ENCODE results near the gene GALNT10. TPM values are rescaled to one million over a fixed set of nuclear protein-coding genes. Genes with fewer than 3 reads are reported as not detected.

Gene GALNT10
- total and polyA plus RNA-seq, 10 of the 15 experiments (the other 5 are each of a cell fraction or from before 2014, with no cell fraction given) = 3.9 to 35.4 (median 15.5) TPM

DNA sequence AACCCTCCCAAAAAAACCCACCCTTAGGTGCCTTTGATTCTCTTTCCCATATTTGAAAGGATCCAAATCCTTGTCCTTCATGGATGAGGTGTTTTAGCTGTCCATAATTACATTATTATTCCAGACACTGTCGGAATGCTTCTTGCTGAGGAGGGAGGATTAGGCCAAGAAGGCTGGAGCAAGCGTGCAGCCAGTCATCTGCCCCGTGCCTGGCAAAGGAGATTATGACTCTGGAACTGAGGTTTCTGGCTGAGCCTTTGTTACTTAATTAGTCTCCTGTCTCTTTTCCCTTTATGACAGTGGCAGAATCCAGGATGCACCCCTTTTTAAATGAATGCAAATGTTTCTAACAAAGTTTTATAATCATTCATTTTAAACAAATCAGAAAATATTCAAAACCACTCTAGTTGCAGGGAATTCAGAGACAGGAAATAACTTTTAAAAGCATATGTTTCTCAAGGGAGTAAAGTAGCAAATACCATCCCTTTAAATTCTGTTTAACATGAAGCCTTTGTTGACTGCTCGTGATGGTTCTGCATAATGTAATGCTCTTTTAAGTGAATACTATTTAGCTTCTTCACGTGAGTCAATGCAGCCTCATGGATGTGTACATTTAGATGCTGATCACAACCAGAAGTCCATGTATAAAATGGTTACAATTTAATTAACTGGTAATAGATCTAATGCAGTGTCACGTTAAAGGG lies 69.8 kb downstream of the GALNT10 start:
- peaks cover 0 to 5% of the 10 kb centered on the region in 2 experiments; a peak in 2 of 4 replicates for H3K36me3 ChIP-seq (ENCODE audit: control insufficient read depth in 2 of 2, insufficient read depth in 2 of 2, low read length in 1 of 2)
- no peaks in the 10 kb centered on the region; the same call in 2 of the 3 replicates for H3K9me3 ChIP-seq (replicated peaks; ENCODE audit: control insufficient read depth, insufficient read depth, low read length)
- no peak for TF ChIP-seq BRCA1 (IDR thresholded peaks at IDR 0.05; ENCODE audit: low read depth, low read length)
- TF ChIP-seq ZSCAN29 (IDR thresholded peaks at IDR 0.05) = no peak
- no peak for TF ChIP-seq IKZF2 (IDR thresholded peaks at IDR 0.05)
- TF ChIP-seq LARP7 (IDR thresholded peaks at IDR 0.05) = no peak
- TF ChIP-seq FOS (IDR thresholded peaks at IDR 0.05; ENCODE audit: borderline replicate concordance, extremely low read depth, insufficient read length) = no peak
- FAIRE-seq = no peak
- WGBS (ENCODE audit: insufficient coverage, insufficient replicate concordance, low lambda C conversion rate, missing lambda C conversion rate) = 86% methylated on average over 6 of the region's 6 CpGs
- DNase-seq (ENCODE audit: low read depth, low spot score) = no peak
- H3K4me2 ChIP-seq (ENCODE audit: control insufficient read depth, insufficient read depth) = no peak overlapping the region
- H4K20me1 ChIP-seq (ENCODE audit: control insufficient read depth, insufficient read depth) = no peaks in the 10 kb centered on the region
- no peaks in the 10 kb centered on the region for H3K4me1 ChIP-seq (ENCODE audit: control insufficient read depth, insufficient read depth, low read length)
- H3K27me3 ChIP-seq (replicated peaks in 1 of 2; ENCODE audit: control insufficient read depth in 2 of 2, insufficient read depth in 2 of 2, low read length in 1 of 2) = no peaks in the 10 kb centered on the region
- no peak overlapping the region for H3K27ac ChIP-seq (ENCODE audit: control insufficient read depth, insufficient read depth)
- intact Hi-C loops (cut with micrococcal nuclease; ENCODE audit: unreplicated experiment) = no loop called here
- ChIA-PET POLR2A (no interaction called here), CTCF (interaction anchor here (1.2 kb wide), 1 partner anchor 208 kb away, joined by 4 read pairs; no protein-coding TSS in a partner anchor), SMC1A (ENCODE audit: uncharacterized antibody, unreplicated experiment) (no interaction called here), RAD21 (ENCODE audit: unreplicated experiment) (no interaction called here)
- H3K9ac ChIP-seq (ENCODE audit: control insufficient read depth, insufficient read depth, low read length) = no peak overlapping the region
- no peaks in the 10 kb centered on the region for H3K79me2 ChIP-seq (ENCODE audit: control insufficient read depth, insufficient read depth, low read length)
- no peak overlapping the region for H3K4me3 ChIP-seq
- no peak overlapping the region for H2AFZ ChIP-seq (ENCODE audit: control insufficient read depth, low read depth, low read length)
- no TSS peak for BruUV-seq (replicated peaks)
- in situ Hi-C loops (cut with MboI) = no loop called here
- no peak for ATAC-seq

DNA sequence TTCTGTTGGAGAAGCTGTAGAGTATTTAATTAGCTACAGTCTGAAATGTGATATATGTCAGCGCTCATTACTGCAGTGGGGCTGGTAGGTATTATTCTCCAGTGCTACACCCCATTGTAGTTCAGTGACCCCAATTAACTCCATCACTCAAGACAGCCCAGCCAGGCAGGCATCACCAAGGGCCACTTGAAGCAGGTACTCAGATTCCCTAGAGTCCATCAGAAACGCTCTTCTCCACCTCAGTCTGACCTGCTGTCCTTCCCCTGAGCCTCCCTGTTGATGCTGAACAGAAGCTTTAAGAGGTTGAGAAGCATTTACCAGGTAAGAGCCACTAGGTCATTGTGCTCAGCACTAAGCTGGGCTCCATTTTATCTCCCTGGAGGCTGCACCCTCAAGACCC lies 71.8 kb downstream of the GALNT10 start:
- no peaks in the 10 kb centered on the region; the same call in 2 of the 3 replicates for H3K9me3 ChIP-seq (replicated peaks; ENCODE audit: control insufficient read depth, insufficient read depth, low read length)
- H4K20me1 ChIP-seq (ENCODE audit: control insufficient read depth, insufficient read depth) = no peaks in the 10 kb centered on the region
- no peak overlapping the region for H3K4me3 ChIP-seq
- no peak for DNase-seq (ENCODE audit: low read depth, low spot score)
- ChIA-PET RAD21 (ENCODE audit: unreplicated experiment) (no interaction called here), SMC1A (ENCODE audit: uncharacterized antibody, unreplicated experiment) (interaction anchor here (1.0 kb wide), 1 partner anchor 22 kb away, joined by 4 read pairs; no protein-coding TSS in a partner anchor), CTCF (interaction anchor here (1.4 to 1.5 kb wide), 2 partner anchors 17 to 142 kb away, joined by 3 read pairs; no protein-coding TSS in a partner anchor), POLR2A (interaction anchor here (1.1 kb wide), 1 partner anchor 47 kb away, joined by 3 read pairs; no protein-coding TSS in a partner anchor)
- intact Hi-C loops (cut with micrococcal nuclease; ENCODE audit: unreplicated experiment) (no loop called here), in situ Hi-C loops (cut with MboI) (no loop called here)
- no peaks in the 10 kb centered on the region for H3K4me1 ChIP-seq (ENCODE audit: control insufficient read depth, insufficient read depth, low read length)
- FAIRE-seq = no peak
- no peak for ATAC-seq
- peaks cover 0 to 5% of the 10 kb centered on the region in 2 experiments; a peak in 2 of 4 replicates for H3K36me3 ChIP-seq (ENCODE audit: control insufficient read depth in 2 of 2, insufficient read depth in 2 of 2, low read length in 1 of 2)
- WGBS (ENCODE audit: insufficient coverage, insufficient replicate concordance, low lambda C conversion rate, missing lambda C conversion rate) = 95% methylated on average over 2 of the region's 2 CpGs
- H3K9ac ChIP-seq (ENCODE audit: control insufficient read depth, insufficient read depth, low read length) = no peak overlapping the region
- H3K27ac ChIP-seq (ENCODE audit: control insufficient read depth, insufficient read depth) = no peak overlapping the region
- no peaks in the 10 kb centered on the region for H3K79me2 ChIP-seq (ENCODE audit: control insufficient read depth, insufficient read depth, low read length)
- H3K27me3 ChIP-seq (replicated peaks in 1 of 2; ENCODE audit: control insufficient read depth in 2 of 2, insufficient read depth in 2 of 2, low read length in 1 of 2) = no peaks in the 10 kb centered on the region
- H3K4me2 ChIP-seq (ENCODE audit: control insufficient read depth, insufficient read depth) = no peak overlapping the region
- BruUV-seq (replicated peaks) = no TSS peak
- no peak overlapping the region for H2AFZ ChIP-seq (ENCODE audit: control insufficient read depth, low read depth, low read length)
- TF ChIP-seq HDGF (IDR thresholded peaks at IDR 0.05) = no peak
- TF ChIP-seq, protein P1, sequence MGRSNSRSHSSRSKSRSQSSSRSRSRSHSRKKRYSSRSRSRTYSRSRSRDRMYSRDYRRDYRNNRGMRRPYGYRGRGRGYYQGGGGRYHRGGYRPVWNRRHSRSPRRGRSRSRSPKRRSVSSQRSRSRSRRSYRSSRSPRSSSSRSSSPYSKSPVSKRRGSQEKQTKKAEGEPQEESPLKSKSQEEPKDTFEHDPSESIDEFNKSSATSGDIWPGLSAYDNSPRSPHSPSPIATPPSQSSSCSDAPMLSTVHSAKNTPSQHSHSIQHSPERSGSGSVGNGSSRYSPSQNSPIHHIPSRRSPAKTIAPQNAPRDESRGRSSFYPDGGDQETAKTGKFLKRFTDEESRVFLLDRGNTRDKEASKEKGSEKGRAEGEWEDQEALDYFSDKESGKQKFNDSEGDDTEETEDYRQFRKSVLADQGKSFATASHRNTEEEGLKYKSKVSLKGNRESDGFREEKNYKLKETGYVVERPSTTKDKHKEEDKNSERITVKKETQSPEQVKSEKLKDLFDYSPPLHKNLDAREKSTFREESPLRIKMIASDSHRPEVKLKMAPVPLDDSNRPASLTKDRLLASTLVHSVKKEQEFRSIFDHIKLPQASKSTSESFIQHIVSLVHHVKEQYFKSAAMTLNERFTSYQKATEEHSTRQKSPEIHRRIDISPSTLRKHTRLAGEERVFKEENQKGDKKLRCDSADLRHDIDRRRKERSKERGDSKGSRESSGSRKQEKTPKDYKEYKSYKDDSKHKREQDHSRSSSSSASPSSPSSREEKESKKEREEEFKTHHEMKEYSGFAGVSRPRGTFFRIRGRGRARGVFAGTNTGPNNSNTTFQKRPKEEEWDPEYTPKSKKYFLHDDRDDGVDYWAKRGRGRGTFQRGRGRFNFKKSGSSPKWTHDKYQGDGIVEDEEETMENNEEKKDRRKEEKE (IDR thresholded peaks at IDR 0.05) = no peak
- TF ChIP-seq, protein P2, sequence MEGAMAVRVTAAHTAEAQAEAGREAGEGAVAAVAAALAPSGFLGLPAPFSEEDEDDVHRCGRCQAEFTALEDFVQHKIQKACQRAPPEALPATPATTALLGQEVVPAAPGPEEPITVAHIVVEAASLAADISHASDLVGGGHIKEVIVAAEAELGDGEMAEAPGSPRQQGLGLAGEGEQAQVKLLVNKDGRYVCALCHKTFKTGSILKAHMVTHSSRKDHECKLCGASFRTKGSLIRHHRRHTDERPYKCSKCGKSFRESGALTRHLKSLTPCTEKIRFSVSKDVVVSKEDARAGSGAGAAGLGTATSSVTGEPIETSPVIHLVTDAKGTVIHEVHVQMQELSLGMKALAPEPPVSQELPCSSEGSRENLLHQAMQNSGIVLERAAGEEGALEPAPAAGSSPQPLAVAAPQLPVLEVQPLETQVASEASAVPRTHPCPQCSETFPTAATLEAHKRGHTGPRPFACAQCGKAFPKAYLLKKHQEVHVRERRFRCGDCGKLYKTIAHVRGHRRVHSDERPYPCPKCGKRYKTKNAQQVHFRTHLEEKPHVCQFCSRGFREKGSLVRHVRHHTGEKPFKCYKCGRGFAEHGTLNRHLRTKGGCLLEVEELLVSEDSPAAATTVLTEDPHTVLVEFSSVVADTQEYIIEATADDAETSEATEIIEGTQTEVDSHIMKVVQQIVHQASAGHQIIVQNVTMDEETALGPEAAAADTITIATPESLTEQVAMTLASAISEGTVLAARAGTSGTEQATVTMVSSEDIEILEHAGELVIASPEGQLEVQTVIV (IDR thresholded peaks at IDR 0.05; ENCODE audit: borderline replicate concordance, partially characterized antibody) = no peak
- no peak for TF ChIP-seq BACH1 (IDR thresholded peaks at IDR 0.05; ENCODE audit: borderline replicate concordance)
- TF ChIP-seq, protein P3, sequence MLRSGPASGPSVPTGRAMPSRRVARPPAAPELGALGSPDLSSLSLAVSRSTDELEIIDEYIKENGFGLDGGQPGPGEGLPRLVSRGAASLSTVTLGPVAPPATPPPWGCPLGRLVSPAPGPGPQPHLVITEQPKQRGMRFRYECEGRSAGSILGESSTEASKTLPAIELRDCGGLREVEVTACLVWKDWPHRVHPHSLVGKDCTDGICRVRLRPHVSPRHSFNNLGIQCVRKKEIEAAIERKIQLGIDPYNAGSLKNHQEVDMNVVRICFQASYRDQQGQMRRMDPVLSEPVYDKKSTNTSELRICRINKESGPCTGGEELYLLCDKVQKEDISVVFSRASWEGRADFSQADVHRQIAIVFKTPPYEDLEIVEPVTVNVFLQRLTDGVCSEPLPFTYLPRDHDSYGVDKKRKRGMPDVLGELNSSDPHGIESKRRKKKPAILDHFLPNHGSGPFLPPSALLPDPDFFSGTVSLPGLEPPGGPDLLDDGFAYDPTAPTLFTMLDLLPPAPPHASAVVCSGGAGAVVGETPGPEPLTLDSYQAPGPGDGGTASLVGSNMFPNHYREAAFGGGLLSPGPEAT (IDR thresholded peaks at IDR 0.05; ENCODE audit: low read depth) = no peak
